ENCODE measurements around the gene CACUL1. TPM values are rescaled to one million over a fixed set of nuclear protein-coding genes. Genes with fewer than 3 reads are reported as not detected.
A peak's percentile ranks its signal among the peaks of the same experiment; 100 is the strongest.

CACUL1 gene
- total RNA-seq, 2 donors from 2014 or later = 37.9 to 49.3 TPM

- Histone ChIP-seq H3K9ac (ENCODE audit: low read depth in 2 of 2, low read length in 2 of 2) (no peak overlapping the region), H3K36me3 (no peaks in the 10 kb centered on the region), H3K27ac (no peak overlapping the region), H3K4me1 (no peaks in the 10 kb centered on the region), H3K4me3 (no peak overlapping the region), H3K9me3 (no peaks in the 10 kb centered on the region), H3K27me3 (no peaks in the 10 kb centered on the region)
- DNase-seq = no peak
- no peak for TF ChIP-seq CTCF (IDR thresholded peaks at IDR 0.05)
- intact Hi-C loops (cut with DNase I) = no loop called here
Measured at GRCh38 chr10:118708571-118708970, 46.2 kb downstream of the CACUL1 start.

DNA sequence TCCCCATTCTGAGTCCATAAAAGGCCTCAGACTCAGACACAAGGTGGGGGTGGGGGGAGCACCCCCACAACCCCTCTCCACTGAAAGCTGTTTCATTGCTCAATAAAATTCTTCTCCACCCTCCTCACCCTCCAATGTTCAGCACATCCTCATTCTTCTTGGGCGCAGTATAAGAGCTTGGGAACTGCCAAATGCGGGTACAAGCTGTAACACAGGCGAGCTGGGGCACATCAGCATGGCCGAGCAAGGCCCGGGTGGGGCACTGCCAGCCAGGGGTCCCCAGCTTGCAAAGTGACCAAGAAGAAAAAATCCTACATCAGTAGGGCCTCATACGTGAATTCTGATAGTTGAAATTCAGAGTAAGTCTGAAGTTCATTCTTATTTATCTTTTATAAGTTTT lies 50.1 kb downstream of the CACUL1 start:
- Histone ChIP-seq H3K36me3 (no peaks in the 10 kb centered on the region), H3K27ac (no peak overlapping the region), H3K27me3 (no peaks in the 10 kb centered on the region), H3K4me1 (no peaks in the 10 kb centered on the region), H3K9ac (ENCODE audit: low read depth in 2 of 2, low read length in 2 of 2) (no peak overlapping the region), H3K9me3 (no peaks in the 10 kb centered on the region), H3K4me3 (no peak overlapping the region)
- no peak for DNase-seq
- intact Hi-C loops (cut with DNase I) = no loop called here
- no peak for TF ChIP-seq CTCF (IDR thresholded peaks at IDR 0.05)

- H3K4me1 ChIP-seq = no peaks in the 10 kb centered on the region
- intact Hi-C loops (cut with DNase I) = no loop called here
- H3K9me3 ChIP-seq = no peaks in the 10 kb centered on the region
- no peak for TF ChIP-seq CTCF (IDR thresholded peaks at IDR 0.05)
- no peaks in the 10 kb centered on the region for H3K36me3 ChIP-seq
- H3K27ac ChIP-seq = no peak overlapping the region
- H3K9ac ChIP-seq (ENCODE audit: low read depth in 2 of 2, low read length in 2 of 2) = no peak overlapping the region
- DNase-seq = no peak
- H3K27me3 ChIP-seq = no peaks in the 10 kb centered on the region
- no peak overlapping the region for H3K4me3 ChIP-seq
Measured at GRCh38 chr10:118701529-118702323, 53.0 kb downstream of the CACUL1 start.

DNA sequence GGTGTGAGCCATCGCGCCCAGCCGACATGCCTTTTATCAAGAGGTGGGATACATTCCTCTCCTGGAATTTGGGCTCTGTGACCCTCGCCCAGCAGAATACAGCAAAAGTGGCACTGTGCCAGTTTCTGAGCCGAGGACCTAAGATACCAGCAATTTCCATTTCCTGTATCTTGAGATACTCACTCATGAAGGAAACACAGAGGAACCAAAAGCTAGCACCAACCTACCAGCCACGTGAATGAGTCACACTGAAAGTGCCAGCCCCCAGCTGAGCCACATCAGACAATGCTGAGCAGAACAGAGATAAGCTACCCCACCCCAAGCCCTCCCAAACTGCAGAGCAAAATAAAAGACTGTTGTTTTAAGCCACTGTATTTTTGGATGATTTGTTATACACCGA lies 56.3 kb downstream of the CACUL1 start:
- Histone ChIP-seq H3K4me3 (no peak overlapping the region), H3K36me3 (no peaks in the 10 kb centered on the region), H3K27me3 (no peaks in the 10 kb centered on the region), H3K9ac (ENCODE audit: low read depth in 2 of 2, low read length in 2 of 2) (no peak overlapping the region), H3K9me3 (no peaks in the 10 kb centered on the region), H3K27ac (no peak overlapping the region), H3K4me1 (no peaks in the 10 kb centered on the region)
- intact Hi-C loops (cut with DNase I) = no loop called here
- TF ChIP-seq CTCF (IDR thresholded peaks at IDR 0.05) = no peak
- DNase-seq = peak; percentile 44

DNA sequence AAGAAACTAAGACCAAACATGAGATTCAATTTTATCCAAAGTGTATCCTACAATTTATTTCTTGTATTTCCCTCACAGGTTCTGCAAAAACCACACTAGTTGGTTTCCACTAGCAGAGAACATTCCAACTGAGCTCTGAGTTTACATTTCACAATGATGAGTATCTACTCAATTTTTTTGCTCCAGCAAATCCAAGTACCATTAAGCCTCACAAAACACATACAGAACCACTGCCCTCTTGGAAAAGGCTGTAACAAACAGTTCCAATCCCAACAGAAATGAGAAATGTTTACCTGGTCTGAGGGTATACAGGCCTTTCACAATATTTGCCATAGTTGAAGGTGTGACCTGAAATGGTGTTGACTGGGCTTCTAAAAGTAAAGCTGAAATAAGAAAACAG lies 59.9 kb downstream of the CACUL1 start:
- H3K9ac ChIP-seq (ENCODE audit: low read depth in 2 of 2, low read length in 2 of 2) = no peak overlapping the region
- H3K4me1 ChIP-seq = no peaks in the 10 kb centered on the region
- no peaks in the 10 kb centered on the region for H3K27me3 ChIP-seq
- H3K27ac ChIP-seq = no peak overlapping the region
- no peak for DNase-seq
- intact Hi-C loops (cut with DNase I) = no loop called here
- no peaks in the 10 kb centered on the region for H3K36me3 ChIP-seq
- TF ChIP-seq CTCF (IDR thresholded peaks at IDR 0.05) = no peak
- H3K4me3 ChIP-seq = no peak overlapping the region
- no peaks in the 10 kb centered on the region for H3K9me3 ChIP-seq
